Activated CD8-positive, alpha-beta T cell treated with anti-CD3 and anti-CD28 coated beads for 36 hours (primary cell): ENCODE results near the gene PPP1R7. TPM values are rescaled to one million over a fixed set of nuclear protein-coding genes. Genes with fewer than 3 reads are reported as not detected.
"Not testable (repeated sequence)": the region's sequence is repeated elsewhere in the genome, so short reads cannot be mapped to it uniquely, and the experiment has no call there.

Experiments
- ATAC-seq: fragments of 200-7000 bp; cut with Tn5 transposase; one replicate; pipeline ENCODE4 v1.10.0; 2021; ENCODE audit warnings: mild to moderate bottlenecking, moderate library complexity
- CTCF ChIA-PET: fragments of 350-600 bp; sonication (Branson Sonifier 250); formaldehyde crosslinking; loops from one replicate; lab custom pipeline; 2021; ENCODE audit warnings: antibody characterized with exemption; lab: Charles Lee
- POLR2A ChIA-PET: fragments of 350-600 bp; sonication (Branson Sonifier 250); formaldehyde crosslinking; loops from one replicate; lab custom pipeline; 2021; ENCODE audit warnings: antibody characterized with exemption; lab: Charles Lee
- DNase-seq: peaks from one replicate; pipeline ENCODE4 v3.0.0-alpha.2; 2020
- H3K27ac Mint-ChIP-seq: one replicate; pipeline ENCODE4 v1.8.0; 2021; ENCODE audit warnings: mild to moderate bottlenecking, mixed read lengths
- H3K27me3 Mint-ChIP-seq: one replicate; pipeline ENCODE4 v1.8.0; 2021; ENCODE audit warnings: mixed read lengths
- H3K36me3 Mint-ChIP-seq: one replicate; pipeline ENCODE4 v1.8.0; 2021; ENCODE audit warnings: low read depth, mixed read lengths
- H3K4me1 Mint-ChIP-seq: one replicate; pipeline ENCODE4 v1.8.0; 2021; ENCODE audit warnings: low read depth, mixed read lengths
- H3K4me3 Mint-ChIP-seq: one replicate; pipeline ENCODE4 v1.8.0; 2021; ENCODE audit warnings: mild to moderate bottlenecking, moderate library complexity, mixed read lengths
- H3K9me3 Mint-ChIP-seq: one replicate; pipeline ENCODE4 v1.8.0; 2021; ENCODE audit warnings: mixed read lengths
- CTCF ChIP-seq: fragments of 200-600 bp; IDR thresholded peaks from one replicate; pipeline ENCODE4 v1.8.0; 2022; ENCODE audit warnings: antibody characterized with exemption, mild to moderate bottlenecking
- intact Hi-C: fragments of 100-400 bp; cut with micrococcal nuclease; formaldehyde crosslinking; loops from one replicate; pipeline ENCODE4 v1.10.0; 2022
- total RNA-seq, 2 experiments: library from RNA; stranded (reverse); gene quantifications; one replicate each; pipeline ENCODE4 v1.2.3, GENCODE V29; 2021

The PPP1R7 gene
- total RNA-seq, 2 experiments from 2014 or later = 82.9 to 88.7 TPM

GRCh38 chr2:241194811-241195210 is 44.5 kb downstream of the PPP1R7 start:
- no peaks in the 10 kb centered on the region for H3K27me3 Mint-ChIP-seq
- ChIA-PET POLR2A (no interaction called here), CTCF (interaction anchor here (1.2 kb wide), 1 partner anchor 116 kb away, joined by 4 read pairs; no protein-coding TSS in a partner anchor)
- no peak overlapping the region for H3K27ac Mint-ChIP-seq
- DNase-seq (no peak), ATAC-seq (no peak)
- H3K9me3 Mint-ChIP-seq = no peaks in the 10 kb centered on the region
- intact Hi-C loops = no loop called here
- no peaks in the 10 kb centered on the region for H3K36me3 Mint-ChIP-seq
- H3K4me3 Mint-ChIP-seq = no peak overlapping the region
- no peak for TF ChIP-seq CTCF
- H3K4me1 Mint-ChIP-seq = no peaks in the 10 kb centered on the region

GRCh38 chr2:241195506-241196130 is 45.4 kb downstream of the PPP1R7 start:
- no peaks in the 10 kb centered on the region for H3K4me1 Mint-ChIP-seq
- ChIA-PET POLR2A (no interaction called here), CTCF (interaction anchor here (1.2 kb wide), 1 partner anchor 117 kb away, joined by 4 read pairs; no protein-coding TSS in a partner anchor)
- intact Hi-C loops = no loop called here
- H3K4me3 Mint-ChIP-seq = no peak overlapping the region
- H3K36me3 Mint-ChIP-seq = no peaks in the 10 kb centered on the region
- no peaks in the 10 kb centered on the region for H3K9me3 Mint-ChIP-seq
- H3K27ac Mint-ChIP-seq = no peak overlapping the region
- DNase-seq (no peak), ATAC-seq (no peak)
- no peak for TF ChIP-seq CTCF
- H3K27me3 Mint-ChIP-seq = no peaks in the 10 kb centered on the region

- DNase-seq, H3K9me3 Mint-ChIP-seq, CTCF ChIA-PET, intact Hi-C loops, H3K36me3 Mint-ChIP-seq, H3K27ac Mint-ChIP-seq, H3K4me3 Mint-ChIP-seq, ATAC-seq, H3K4me1 Mint-ChIP-seq, H3K27me3 Mint-ChIP-seq: not testable (repeated sequence)
- POLR2A ChIA-PET = interaction anchor here (0.6 kb wide), 1 partner anchor 416 kb away, joined by 4 read pairs; no protein-coding TSS in a partner anchor
Measured at GRCh38 chr2:241197246-241197645, 47.0 kb downstream of the PPP1R7 start.

GRCh38 chr2:241197947-241198346 is 47.7 kb downstream of the PPP1R7 start:
- no peak overlapping the region for H3K27ac Mint-ChIP-seq
- ATAC-seq (no peak), DNase-seq (no peak)
- no peak overlapping the region for H3K4me3 Mint-ChIP-seq
- no peaks in the 10 kb centered on the region for H3K9me3 Mint-ChIP-seq
- intact Hi-C loops = no loop called here
- CTCF ChIA-PET = no interaction called here
- POLR2A ChIA-PET = interaction anchor here (0.6 kb wide), 1 partner anchor 415 kb away, joined by 4 read pairs; no protein-coding TSS in a partner anchor
- TF ChIP-seq CTCF = no peak
- H3K4me1 Mint-ChIP-seq = no peaks in the 10 kb centered on the region
- no peaks in the 10 kb centered on the region for H3K36me3 Mint-ChIP-seq
- H3K27me3 Mint-ChIP-seq = no peaks in the 10 kb centered on the region

- H3K4me3 Mint-ChIP-seq = no peak overlapping the region
- H3K4me1 Mint-ChIP-seq = no peaks in the 10 kb centered on the region
- POLR2A ChIA-PET = no interaction called here
- TF ChIP-seq CTCF = no peak
- no peaks in the 10 kb centered on the region for H3K9me3 Mint-ChIP-seq
- intact Hi-C loops = no loop called here
- no peak for ATAC-seq
- H3K36me3 Mint-ChIP-seq = no peaks in the 10 kb centered on the region
- CTCF ChIA-PET = no interaction called here
- no peaks in the 10 kb centered on the region for H3K27me3 Mint-ChIP-seq
- no peak overlapping the region for H3K27ac Mint-ChIP-seq
- DNase-seq = no peak
Measured at GRCh38 chr2:241198381-241199279, 48.4 kb downstream of the PPP1R7 start.
